ENCODE data around the gene SLC26A11. TPM values are rescaled to one million over a fixed set of nuclear protein-coding genes. Genes with fewer than 3 reads are reported as not detected.

Gene SLC26A11
- total and polyA plus RNA-seq, 2 of the 13 experiments (the other 11 are each of a cell fraction or from before 2014, with no cell fraction given), result 8.7 to 13.2 TPM

GRCh38 chr17:80294653-80295052, 74.4 kb downstream of the SLC26A11 start (continued):
- no peak for TF ChIP-seq ZNF512B (CRISPR knock-in tag; IDR thresholded peaks at IDR 0.05; ENCODE audit: borderline replicate concordance)

GRCh38 chr17:80295146-80295545, 74.9 kb downstream of the SLC26A11 start:
- ChIA-PET CTCF (ENCODE audit: low intra/inter-chr PET ratio, low total read pairs) (no interaction called here), POLR2A (no interaction called here)
- DNase-seq (ENCODE audit: low spot score) (no peak), FAIRE-seq (no peak), ATAC-seq (no peak)
- Histone ChIP-seq H3K4me1 (ENCODE audit: insufficient read depth, low read length) (peaks cover 14% of the 10 kb centered on the region), H4K20me1 (ENCODE audit: insufficient read depth, low read length) (no peaks in the 10 kb centered on the region), H3K9me3 (ENCODE audit: low read length) (no peaks in the 10 kb centered on the region), H3K27me3 (ENCODE audit: control insufficient read depth in 1 of 2, insufficient read depth in 2 of 2, low read length in 2 of 2) (no peaks in the 10 kb centered on the region), H3K36me3 (replicated peaks in 1 of 2; ENCODE audit: control insufficient read depth in 1 of 2, insufficient read depth in 2 of 2, low read length in 2 of 2) (peaks cover 43 to 65% of the 10 kb centered on the region in 2 experiments), H2AFZ (ENCODE audit: low read length) (no peak overlapping the region), H3K4me3 (replicated peaks in 1 of 3; ENCODE audit: insufficient read depth in 1 of 3, low read depth in 2 of 3, low read length in 3 of 3) (no peak overlapping the region), H3K9ac (ENCODE audit: insufficient read depth, low read depth, low read length) (no peak overlapping the region), H3K27ac (ENCODE audit: extremely low read length, insufficient read depth, low read length) (no peak overlapping the region), H3K4me2 (ENCODE audit: low read depth, low read length) (no peak overlapping the region), H3K79me2 (ENCODE audit: insufficient read depth, low read length) (no peaks in the 10 kb centered on the region)
- no TSS peak for BruUV-seq (replicated peaks)
- intact Hi-C loops (cut with micrococcal nuclease; ENCODE audit: unreplicated experiment), result no loop called here
- in situ Hi-C loops (cut with HindIII; ENCODE audit: extremely low pct_ligation_motif_present, low pct_unique_long_range_greater_than_20kb), result no loop called here
- 98% methylated on average over 4 of the region's 5 CpGs for WGBS (ENCODE audit: low lambda C conversion rate)
- no peak for TF ChIP-seq HDAC2 (CRISPR knock-in tag; IDR thresholded peaks at IDR 0.05)
- TF ChIP-seq CHCHD3 (CRISPR knock-in tag; IDR thresholded peaks at IDR 0.05), result no peak
- TF ChIP-seq FOXO4 (CRISPR knock-in tag; conservative IDR thresholded peaks at IDR 0.05), result no peak
- TF ChIP-seq ZNF558 (CRISPR knock-in tag; IDR thresholded peaks at IDR 0.05; ENCODE audit: borderline replicate concordance), result no peak
- no peak for TF ChIP-seq FOXC1 (CRISPR knock-in tag; IDR thresholded peaks at IDR 0.05; ENCODE audit: borderline replicate concordance)
- no peak for TF ChIP-seq MAFG (CRISPR knock-in tag; IDR thresholded peaks at IDR 0.05)
- no peak for TF ChIP-seq BCL3 (CRISPR knock-in tag; IDR thresholded peaks at IDR 0.05)
- no peak for TF ChIP-seq UBTF (CRISPR knock-in tag; IDR thresholded peaks at IDR 0.05)
- TF ChIP-seq ZNF639 (CRISPR knock-in tag; conservative IDR thresholded peaks at IDR 0.05), result no peak
- TF ChIP-seq ZNF543 (CRISPR knock-in tag; IDR thresholded peaks at IDR 0.05), result no peak
- no peak for TF ChIP-seq DPF2 (CRISPR knock-in tag; IDR thresholded peaks at IDR 0.05; ENCODE audit: borderline replicate concordance, low read depth)
- TF ChIP-seq NCOA2 (CRISPR knock-in tag; IDR thresholded peaks at IDR 0.05), result no peak
- no peak for TF ChIP-seq RBFOX2 (IDR thresholded peaks at IDR 0.05; ENCODE audit: low read depth, low read length)

Measured in HepG2 (cell line).